ENCODE data around the gene GKN2. TPM values are rescaled to one million over a fixed set of nuclear protein-coding genes. Genes with fewer than 3 reads are reported as not detected.

The GKN2 gene
- total RNA-seq, 1 donor from 2014 or later, result not detected

- H3K4me3 Mint-ChIP-seq (ENCODE audit: unreplicated experiment), result no peak within 1 kb of the TSS
- peaks cover 49% of the 10 kb centered on the region for H3K4me1 Mint-ChIP-seq (ENCODE audit: unreplicated experiment)
- TF ChIP-seq CTCF (IDR thresholded peaks at IDR 0.05), result no peak
- H3K27ac Mint-ChIP-seq (ENCODE audit: unreplicated experiment), result peak within 1 kb of the TSS; percentile 57
- H3K9me3 Mint-ChIP-seq (ENCODE audit: unreplicated experiment), result no peaks in the 10 kb centered on the region
- peaks cover 4% of the 10 kb centered on the region for H3K27me3 Mint-ChIP-seq (ENCODE audit: unreplicated experiment)
- no peaks in the 10 kb centered on the region for H3K36me3 Mint-ChIP-seq (ENCODE audit: unreplicated experiment)
- DNase-seq (ENCODE audit: extremely low spot score, unreplicated experiment), result no peak
Observed at GRCh38 chr2:68974251-68974650, 21.6 kb upstream of the GKN2 start, which contains the start of gene GKN1. TSS of gene GKN1 (plus strand) at chr2:68974636. CDS start at chr2:68974678, 42 bp downstream.

- Mint-ChIP-seq H3K4me1 (ENCODE audit: unreplicated experiment) (peaks cover 59% of the 10 kb centered on the region), H3K4me3 (ENCODE audit: unreplicated experiment) (no peak overlapping the region), H3K36me3 (ENCODE audit: unreplicated experiment) (no peaks in the 10 kb centered on the region), H3K9me3 (ENCODE audit: unreplicated experiment) (no peaks in the 10 kb centered on the region), H3K27ac (ENCODE audit: unreplicated experiment) (peak overlapping the region; percentile 90), H3K27me3 (ENCODE audit: unreplicated experiment) (no peaks in the 10 kb centered on the region)
- TF ChIP-seq CTCF (IDR thresholded peaks at IDR 0.05), result no peak
- DNase-seq (ENCODE audit: extremely low spot score, unreplicated experiment), result no peak
Observed at GRCh38 chr2:68971591-68972231, 19.0 kb upstream of the GKN2 start.

- Mint-ChIP-seq H3K36me3 (ENCODE audit: unreplicated experiment) (no peaks in the 10 kb centered on the region), H3K27me3 (ENCODE audit: unreplicated experiment) (no peaks in the 10 kb centered on the region), H3K9me3 (ENCODE audit: unreplicated experiment) (no peaks in the 10 kb centered on the region), H3K4me3 (ENCODE audit: unreplicated experiment) (no peak overlapping the region), H3K27ac (ENCODE audit: unreplicated experiment) (peak overlapping the region; percentile 90), H3K4me1 (ENCODE audit: unreplicated experiment) (peaks cover 59% of the 10 kb centered on the region)
- DNase-seq (ENCODE audit: extremely low spot score, unreplicated experiment), result no peak
- TF ChIP-seq CTCF (IDR thresholded peaks at IDR 0.05), result no peak
Observed at GRCh38 chr2:68970566-68971265, 18.0 kb upstream of the GKN2 start.

- Mint-ChIP-seq H3K27me3 (ENCODE audit: unreplicated experiment) (no peaks in the 10 kb centered on the region), H3K4me3 (ENCODE audit: unreplicated experiment) (no peak overlapping the region), H3K36me3 (ENCODE audit: unreplicated experiment) (no peaks in the 10 kb centered on the region), H3K4me1 (ENCODE audit: unreplicated experiment) (peaks cover 53% of the 10 kb centered on the region), H3K27ac (ENCODE audit: unreplicated experiment) (peak overlapping the region; percentile 37), H3K9me3 (ENCODE audit: unreplicated experiment) (no peaks in the 10 kb centered on the region)
- no peak for TF ChIP-seq CTCF (IDR thresholded peaks at IDR 0.05)
- DNase-seq (ENCODE audit: extremely low spot score, unreplicated experiment), result no peak
Observed at GRCh38 chr2:68969736-68970490, 17.2 kb upstream of the GKN2 start.

GRCh38 chr2:68968221-68968620 is 15.5 kb upstream of the GKN2 start:
- H3K27me3 Mint-ChIP-seq (ENCODE audit: unreplicated experiment), result no peaks in the 10 kb centered on the region
- no peak for DNase-seq (ENCODE audit: extremely low spot score, unreplicated experiment)
- H3K4me3 Mint-ChIP-seq (ENCODE audit: unreplicated experiment), result no peak overlapping the region
- peaks cover 8% of the 10 kb centered on the region for H3K9me3 Mint-ChIP-seq (ENCODE audit: unreplicated experiment)
- H3K36me3 Mint-ChIP-seq (ENCODE audit: unreplicated experiment), result no peaks in the 10 kb centered on the region
- peaks cover 47% of the 10 kb centered on the region for H3K4me1 Mint-ChIP-seq (ENCODE audit: unreplicated experiment)
- no peak for TF ChIP-seq CTCF (IDR thresholded peaks at IDR 0.05)
- no peak overlapping the region for H3K27ac Mint-ChIP-seq (ENCODE audit: unreplicated experiment)

Measured in osteocyte (in vitro differentiated cells).